H1 (cell line): ENCODE results near the gene ZNRF3. TPM values are rescaled to one million over a fixed set of nuclear protein-coding genes. Genes with fewer than 3 reads are reported as not detected.

Source experiments
- CTCF ChIA-PET: fragments of 300-600 bp; sonication (Branson Sonifier 250); formaldehyde crosslinking; loops from one replicate; lab custom pipeline; 2021; ENCODE audit not compliant: partially characterized antibody; lab: Charles Lee
- POLR2A ChIA-PET: fragments of 300-600 bp; sonication (Branson Sonifier 250); formaldehyde crosslinking; loops from one replicate; lab custom pipeline; 2021; ENCODE audit warnings: inconsistent platforms; ENCODE audit not compliant: partially characterized antibody; lab: Charles Lee
- DNase-seq, 2 experiments: peaks; one replicate each; pipeline versions ENCODE4 v3.0.0 to v3.0.0-alpha.2; 2010 to 2022; ENCODE audit warnings: low spot score in 2 of 2, low read depth in 1 of 2, mixed read lengths in 1 of 2
- FAIRE-seq: peaks from 2 replicates; lab custom pipeline; 2011; peaks lifted over from hg19 to GRCh38; lab: Jason Lieb, UNC
- H2AFZ ChIP-seq: 2 replicates; pipeline ENCODE4 v1.8.1; 2012; ENCODE audit warnings: low read length, inconsistent platforms
- H2AK5ac ChIP-seq: 2 replicates; pipeline ENCODE4 v1.6.1; 2013; ENCODE audit warnings: low read depth, low read length
- H2BK120ac ChIP-seq: replicated peaks from 2 replicates; pipeline ENCODE3; 2013; ENCODE audit warnings: low read depth, low read length, inconsistent platforms
- H2BK12ac ChIP-seq: 2 replicates; pipeline ENCODE4 v1.6.1; 2013; ENCODE audit warnings: low read depth, low read length
- H2BK15ac ChIP-seq: 2 replicates; pipeline ENCODE4 v1.6.1; 2013; ENCODE audit warnings: low read length
- H2BK20ac ChIP-seq: 2 replicates; pipeline ENCODE4 v1.6.1; 2013; ENCODE audit warnings: low read length
- H2BK5ac ChIP-seq: 2 replicates; pipeline ENCODE4 v1.6.1; 2013; ENCODE audit warnings: low read depth, low read length
- H3K14ac ChIP-seq: 2 replicates; pipeline ENCODE4 v1.6.1; 2013; ENCODE audit warnings: inconsistent platforms; ENCODE audit not compliant: insufficient read length
- H3K18ac ChIP-seq: 2 replicates; pipeline ENCODE4 v1.6.1; 2013; ENCODE audit warnings: low read length; ENCODE audit errors: extremely low read depth
- H3K23ac ChIP-seq: 2 replicates; pipeline ENCODE4 v1.6.1; 2013; ENCODE audit warnings: inconsistent platforms; ENCODE audit not compliant: insufficient read length
- H3K23me2 ChIP-seq: 2 replicates; pipeline ENCODE4 v1.6.1; 2013; ENCODE audit warnings: low read depth, low read length
- H3K27ac ChIP-seq: 2 replicates; pipeline ENCODE4 v1.6.1; 2011; ENCODE audit warnings: low read depth, low read length, inconsistent platforms
- H3K27me3 ChIP-seq, 4 experiments: replicated peaks in 1 of 4; 1 replicate in 1 of 4; 2 replicates in 3 of 4; pipeline versions ENCODE4 v1.6.1 to v1.8.1; 2011 to 2013; ENCODE audit warnings: low read length in 3 of 4, mild to moderate bottlenecking in 3 of 4, inconsistent platforms in 2 of 4, mixed read lengths in 2 of 4, moderate library complexity in 1 of 4; ENCODE audit not compliant: control insufficient read depth in 3 of 4, insufficient read depth in 3 of 4; ENCODE audit errors: extremely low read depth in 1 of 4
- H3K36me3 ChIP-seq, 4 experiments: 2 replicates each; pipeline versions ENCODE4 v1.6.1 to v1.8.1; 2011 to 2013; ENCODE audit warnings: mild to moderate bottlenecking in 4 of 4, low read length in 3 of 4, moderate library complexity in 2 of 4, control low read depth in 1 of 4, inconsistent platforms in 1 of 4; ENCODE audit not compliant: insufficient read depth in 4 of 4, control insufficient read depth in 2 of 4
- H3K4ac ChIP-seq: replicated peaks from 2 replicates; pipeline ENCODE3; 2013; ENCODE audit warnings: low read length, low read depth, mixed read lengths, inconsistent platforms; ENCODE audit not compliant: insufficient read length
- H3K4me1 ChIP-seq, 4 experiments: replicated peaks in 1 of 4; 1 replicate in 1 of 4; 2 replicates in 3 of 4; pipeline versions ENCODE4 v1.6.1 to v1.8.1; 2011 to 2013; ENCODE audit warnings: low read length in 3 of 4, inconsistent platforms in 2 of 4, mixed read lengths in 1 of 4; ENCODE audit not compliant: insufficient read depth in 4 of 4, control insufficient read depth in 3 of 4
- H3K4me2 ChIP-seq, 2 experiments: 2 replicates each; pipeline versions ENCODE4 v1.6.1 to v1.8.1; 2011 to 2013; ENCODE audit warnings: low read depth in 2 of 2, low read length in 2 of 2, control low read depth in 1 of 2, inconsistent platforms in 1 of 2, mild to moderate bottlenecking in 1 of 2; ENCODE audit not compliant: insufficient read depth in 1 of 2
- H3K4me3 ChIP-seq, 4 experiments: fragments of 200-600, 300-600 bp in 1 of 4; sonication (generic), shearing (Covaris generic), sonication (Bioruptor Twin) in 1 of 4; 2 replicates each; pipeline versions ENCODE4 v1.5.1 to v1.8.1; 2011 to 2016; ENCODE audit warnings: low read length in 4 of 4, low read depth in 3 of 4, control low read depth in 2 of 4, inconsistent platforms in 2 of 4, mild to moderate bottlenecking in 2 of 4, mixed read lengths in 1 of 4, moderate library complexity in 1 of 4; ENCODE audit not compliant: insufficient read depth in 2 of 4; ENCODE audit errors: extremely low read depth in 1 of 4
- H3K56ac ChIP-seq: replicated peaks from 2 replicates; pipeline ENCODE3; 2013; ENCODE audit warnings: low read depth, mild to moderate bottlenecking, mixed read lengths, low read length, inconsistent platforms; ENCODE audit not compliant: insufficient read length
- H3K79me1 ChIP-seq: 2 replicates; pipeline ENCODE4 v1.6.1; 2013; ENCODE audit warnings: low read depth, low read length, control low read depth
- H3K79me2 ChIP-seq, 2 experiments: 2 replicates each; pipeline versions ENCODE4 v1.6.1 to v1.8.1; 2012 to 2013; ENCODE audit warnings: low read length in 2 of 2, mild to moderate bottlenecking in 2 of 2, inconsistent platforms in 1 of 2; ENCODE audit not compliant: insufficient read depth in 2 of 2, control insufficient read depth in 1 of 2
- H3K9ac ChIP-seq, 4 experiments: replicated peaks in 1 of 4; 1 replicate in 1 of 4; 2 replicates in 3 of 4; pipeline versions ENCODE4 v1.6.1 to v1.8.1; 2011 to 2013; ENCODE audit warnings: low read depth in 3 of 4, low read length in 3 of 4, control low read depth in 2 of 4, mild to moderate bottlenecking in 2 of 4, moderate library complexity in 2 of 4, inconsistent platforms in 1 of 4; ENCODE audit errors: extremely low read depth in 1 of 4
- H3K9me3 ChIP-seq, 2 experiments: 2 replicates each; pipeline versions ENCODE4 v1.6.1 to v1.8.1; 2012 to 2013; ENCODE audit warnings: mild to moderate bottlenecking in 2 of 2, moderate library complexity in 2 of 2, control low read depth in 1 of 2, inconsistent platforms in 1 of 2, low read depth in 1 of 2, low read length in 1 of 2, mixed read lengths in 1 of 2; ENCODE audit not compliant: insufficient read depth in 2 of 2
- H4K20me1 ChIP-seq, 2 experiments: replicated peaks in 1 of 2; 2 replicates each; pipeline versions ENCODE3 to v1.8.1; 2011 to 2013; ENCODE audit warnings: inconsistent platforms in 2 of 2, low read length in 2 of 2, mild to moderate bottlenecking in 1 of 2; ENCODE audit not compliant: insufficient read depth in 2 of 2, control insufficient read depth in 1 of 2
- H4K5ac ChIP-seq: 2 replicates; pipeline ENCODE4 v1.6.1; 2013; ENCODE audit warnings: low read length, low read depth, mixed read lengths, inconsistent platforms; ENCODE audit not compliant: insufficient read length
- H4K8ac ChIP-seq: 2 replicates; pipeline ENCODE4 v1.8.0; 2013; ENCODE audit warnings: mild to moderate bottlenecking, moderate library complexity, low read length, inconsistent platforms; ENCODE audit not compliant: insufficient read depth; ENCODE audit errors: extremely low read depth
- H4K91ac ChIP-seq: replicated peaks from 2 replicates; pipeline ENCODE3; 2013; ENCODE audit warnings: low read length, mixed read lengths, inconsistent platforms; ENCODE audit not compliant: insufficient read length
- CBX5 ChIP-seq: fragments of 300-800, 300-1000 bp; sonication (generic); IDR thresholded peaks from 2 replicates; pipeline ENCODE4 v1.7.1; 2016; ENCODE audit warnings: antibody characterized with exemption, low read length, low read depth
- JUND ChIP-seq: IDR thresholded peaks from 2 replicates; pipeline ENCODE4 v1.6.1; 2011; ENCODE audit warnings: mild to moderate bottlenecking, improper control_type of control experiment, low read length
- KDM1A ChIP-seq: fragments of 200-600, 300-600 bp; sonication (generic); IDR thresholded peaks from 2 replicates; pipeline ENCODE4 v1.7.1; 2016; ENCODE audit warnings: mild to moderate bottlenecking, low read length, borderline replicate concordance
- SUZ12 ChIP-seq: fragments of 200-600 bp; sonication (generic); IDR thresholded peaks from 2 replicates; pipeline ENCODE4 v1.6.1; 2012; ENCODE audit warnings: mild to moderate bottlenecking, inconsistent platforms, low read length, moderate library complexity, mixed read lengths
- WGBS, 2 experiments: shearing (Covaris generic) in 1 of 2; methylation state at CpG; one replicate each; pipeline versions ENCODE4 v1.1.6 to v1.1.7; 2013 to 2015; ENCODE audit warnings: low lambda C conversion rate in 2 of 2, mixed read lengths in 2 of 2, inconsistent platforms in 1 of 2, low coverage in 1 of 2, missing lambda C conversion rate in 1 of 2; ENCODE audit not compliant: insufficient replicate concordance in 2 of 2, insufficient coverage in 1 of 2, insufficient read length in 1 of 2; ENCODE audit errors: extremely low coverage in 1 of 2, missing lambda C conversion rate in 1 of 2; 5-methylcytosine and 5-hydroxymethylcytosine counted together
- polyA plus RNA-seq, 7 experiments: library from polyadenylated mRNA; depleted of rRNA in 3 of 7; stranded (reverse) in 5 of 7; unstranded in 2 of 7; fragments of >200 nt in 5 of 7; fragments of 200-250 nt in 2 of 7; gene quantifications; 1 replicate in 5 of 7; 2 replicates in 1 of 7; 4 replicates in 1 of 7; pipeline versions ENCODE4 v1.2.1 to v1.2.3, GENCODE V29; 2011 to 2013; ENCODE audit warnings: missing spikeins in 2 of 7, mixed read lengths in 2 of 7
- total RNA-seq: library from RNA; stranded (reverse); fragmentation: NEBNext Ultra II Directional; extraction: Animal tissue kit (Norgen Biotek cat#: 25700); gene quantifications from 2 replicates; pipeline ENCODE4 v1.2.1, GENCODE V29; 2021

ZNRF3 gene
- total and polyA plus RNA-seq, 2 of the 8 experiments (the other 6 are each of a cell fraction or from before 2014, with no cell fraction given), result 14.1 to 21.7 TPM

GRCh38 chr22:28874061-28874460 lies 9.3 kb upstream of the ZNRF3 start:
- H4K5ac ChIP-seq, result no peak overlapping the region
- H3K79me1 ChIP-seq, result no peaks in the 10 kb centered on the region
- H3K23me2 ChIP-seq, result no peaks in the 10 kb centered on the region
- H3K4me2 ChIP-seq, result no peak overlapping the region
- no peak overlapping the region for H3K56ac ChIP-seq
- H2BK15ac ChIP-seq, result no peak overlapping the region
- WGBS, 2 experiments, result 85% methylated on average over 3 of the region's 3 CpGs; no CpG with 5 or more reads in 1 of the 2 experiments
- H4K91ac ChIP-seq, result no peak overlapping the region
- no peak overlapping the region for H2AFZ ChIP-seq
- FAIRE-seq (no peak), DNase-seq (no peak)
- H2AK5ac ChIP-seq, result no peak overlapping the region
- H4K8ac ChIP-seq, result no peak overlapping the region
- H2BK20ac ChIP-seq, result no peak overlapping the region
- H3K4me1 ChIP-seq, result no peaks in the 10 kb centered on the region
- ChIA-PET CTCF (interaction anchor here (1.0 to 1.3 kb wide), 2 partner anchors 19 to 166 kb away, joined by 3 read pairs; no protein-coding TSS in a partner anchor), POLR2A (interaction anchor here (0.7 kb wide), 1 partner anchor 168 kb away, joined by 3 read pairs; no protein-coding TSS in a partner anchor)
- no peak overlapping the region for H3K4me3 ChIP-seq
- H3K23ac ChIP-seq, result no peak overlapping the region
- no peak overlapping the region for H2BK5ac ChIP-seq
- no peaks in the 10 kb centered on the region for H3K79me2 ChIP-seq
- no peaks in the 10 kb centered on the region for H3K36me3 ChIP-seq
- no peak overlapping the region for H3K9ac ChIP-seq
- H3K18ac ChIP-seq, result no peak overlapping the region
- TF ChIP-seq KDM1A, result no peak
- TF ChIP-seq SUZ12, result no peak
- no peak for TF ChIP-seq CBX5
- TF ChIP-seq JUND, result no peak
- no peak overlapping the region for H3K4ac ChIP-seq
- H3K14ac ChIP-seq, result no peak overlapping the region
- H2BK120ac ChIP-seq, result no peak overlapping the region
- H4K20me1 ChIP-seq, result no peaks in the 10 kb centered on the region
- no peak overlapping the region for H2BK12ac ChIP-seq
- H3K9me3 ChIP-seq, result no peaks in the 10 kb centered on the region
- no peaks in the 10 kb centered on the region for H3K27me3 ChIP-seq
- H3K27ac ChIP-seq, result no peak overlapping the region
